SK-N-MC (cell line): Measurements from ENCODE around the gene PLXNA2.

Source experiments
- DNase-seq: peaks from one replicate; pipeline ENCODE4 v3.0.0-alpha.2; 2011; ENCODE audit warnings: low read depth, low spot score
- H3K27ac ChIP-seq: fragments of 200-600 bp; sonication (generic); 2 replicates; pipeline ENCODE4 v1.5.1; 2016; ENCODE audit warnings: mixed run types
- H3K36me3 ChIP-seq: fragments of 200-600 bp; sonication (generic); 2 replicates; pipeline ENCODE4 v1.6.1; 2017; ENCODE audit warnings: antibody characterized with exemption, low read length, mixed read lengths; ENCODE audit not compliant: insufficient read depth
- H3K4me3 ChIP-seq: fragments of 200-600 bp; sonication (generic); 2 replicates; pipeline ENCODE4 v1.5.1; 2016
- H3K9ac ChIP-seq: fragments of 200-600 bp; sonication (generic); 2 replicates; pipeline ENCODE4 v1.8.0; 2017; ENCODE audit warnings: mixed run types, mixed read lengths; ENCODE audit not compliant: insufficient read length
- H3K9me3 ChIP-seq: fragments of 200-600 bp; sonication (generic); 2 replicates; pipeline ENCODE4 v1.6.1; 2017; ENCODE audit warnings: low read depth, mild to moderate bottlenecking, antibody characterized with exemption, low read length, moderate library complexity, mixed read lengths
- EZH2 ChIP-seq: fragments of 200-600 bp; sonication (generic); IDR thresholded peaks from one replicate; pipeline ENCODE4 v1.6.1; 2017; ENCODE audit warnings: antibody characterized with exemption
- FOXP2 ChIP-seq: optimal IDR thresholded peaks from 2 replicates; pipeline ENCODE3; 2011; ENCODE audit warnings: mild to moderate bottlenecking, moderate library complexity; ENCODE audit not compliant: insufficient read depth; ENCODE audit errors: extremely low read length, control extremely low read depth
- POLR2AphosphoS5 ChIP-seq: IDR thresholded peaks from 2 replicates; pipeline ENCODE4 v1.6.1; 2012; ENCODE audit warnings: mild to moderate bottlenecking, low read depth, low read length, borderline replicate concordance

Gene PLXNA2

DNA sequence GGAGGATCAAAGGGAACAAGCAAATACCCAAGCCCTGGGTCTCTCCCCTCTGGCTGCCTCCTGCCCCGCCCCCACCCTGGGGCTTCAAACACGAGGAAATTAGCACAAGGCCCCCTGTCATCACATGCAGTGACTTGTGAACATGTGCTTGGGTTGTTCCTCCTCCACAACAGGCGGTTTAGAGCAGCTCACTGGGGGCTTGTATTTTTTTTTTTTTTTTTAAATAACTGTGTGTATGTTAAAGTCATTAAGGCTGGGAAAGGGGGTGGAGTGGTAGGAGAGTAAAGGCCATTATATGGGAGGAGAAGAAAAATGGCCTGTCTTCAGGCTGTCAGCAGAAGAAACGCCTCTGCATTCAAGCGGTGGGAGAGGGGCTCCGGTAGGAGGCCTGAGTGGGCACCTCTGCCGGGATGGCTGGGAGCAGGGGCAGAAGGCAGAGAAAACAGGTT lies 64.2 kb downstream of the PLXNA2 start:
- TF ChIP-seq EZH2, result no peak
- TF ChIP-seq FOXP2, result no peak
- no peak for TF ChIP-seq POLR2AphosphoS5
- no peak for DNase-seq
- Histone ChIP-seq H3K4me3 (no peak overlapping the region), H3K27ac (no peak overlapping the region), H3K9me3 (no peaks in the 10 kb centered on the region), H3K36me3 (no peaks in the 10 kb centered on the region), H3K9ac (no peak overlapping the region)

DNA sequence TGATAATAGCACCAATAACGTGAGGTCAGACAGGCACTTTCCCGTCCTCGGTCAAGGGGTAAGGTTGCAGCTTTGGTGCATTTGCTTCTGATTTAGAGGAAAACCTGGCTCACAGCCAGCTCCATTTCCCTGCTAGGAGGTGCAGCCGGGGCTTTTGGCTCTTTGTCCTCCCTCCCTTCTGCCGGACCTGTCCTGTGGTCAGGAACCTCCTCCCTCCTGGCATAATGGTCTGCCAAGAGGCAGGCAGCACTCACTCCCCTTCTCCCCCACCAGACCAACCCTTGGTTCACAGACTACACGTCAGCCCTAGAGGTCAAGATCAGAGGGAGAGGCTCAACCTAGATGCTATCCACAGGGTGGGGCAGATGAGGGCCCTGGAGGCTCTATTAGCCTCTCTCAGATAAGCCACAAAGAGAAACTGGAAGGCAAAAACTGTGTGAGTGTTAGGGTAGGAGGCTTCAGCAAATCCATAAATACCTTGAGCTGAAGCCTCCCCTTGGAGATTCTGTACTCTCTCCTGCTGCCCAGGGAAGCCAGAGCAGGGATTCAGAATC lies 64.8 kb downstream of the PLXNA2 start:
- Histone ChIP-seq H3K4me3 (no peak overlapping the region), H3K9me3 (no peaks in the 10 kb centered on the region), H3K9ac (no peak overlapping the region), H3K27ac (no peak overlapping the region), H3K36me3 (no peaks in the 10 kb centered on the region)
- TF ChIP-seq POLR2AphosphoS5 (no peak), EZH2 (no peak), FOXP2 (no peak)
- DNase-seq, result no peak

DNA sequence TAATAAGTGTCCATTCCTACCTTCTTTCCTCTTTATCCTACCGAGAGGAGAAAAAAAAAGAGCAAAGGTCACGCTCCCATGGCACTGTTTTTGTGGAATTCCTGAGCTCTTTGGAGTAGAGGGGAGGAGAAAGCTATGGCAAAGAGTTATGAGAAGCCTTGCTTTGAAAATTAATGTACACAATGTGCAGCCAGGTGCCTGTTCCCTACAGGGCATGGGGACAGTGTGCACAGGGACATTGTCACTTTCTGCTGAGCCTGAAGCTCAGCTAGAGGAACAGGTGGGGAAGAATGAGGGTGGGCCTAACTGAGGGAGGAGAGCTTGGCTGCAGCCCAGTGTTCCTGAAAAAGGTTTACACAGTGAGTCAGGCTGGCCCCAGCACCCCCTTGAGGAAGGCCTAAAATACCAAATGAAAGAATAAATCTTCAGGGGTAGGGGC lies 66.1 kb downstream of the PLXNA2 start:
- no peak overlapping the region for H3K9ac ChIP-seq
- no peak overlapping the region for H3K4me3 ChIP-seq
- H3K36me3 ChIP-seq, result no peaks in the 10 kb centered on the region
- TF ChIP-seq EZH2 (no peak), FOXP2 (no peak), POLR2AphosphoS5 (no peak)
- no peak for DNase-seq
- H3K9me3 ChIP-seq, result no peaks in the 10 kb centered on the region
- no peak overlapping the region for H3K27ac ChIP-seq

DNA sequence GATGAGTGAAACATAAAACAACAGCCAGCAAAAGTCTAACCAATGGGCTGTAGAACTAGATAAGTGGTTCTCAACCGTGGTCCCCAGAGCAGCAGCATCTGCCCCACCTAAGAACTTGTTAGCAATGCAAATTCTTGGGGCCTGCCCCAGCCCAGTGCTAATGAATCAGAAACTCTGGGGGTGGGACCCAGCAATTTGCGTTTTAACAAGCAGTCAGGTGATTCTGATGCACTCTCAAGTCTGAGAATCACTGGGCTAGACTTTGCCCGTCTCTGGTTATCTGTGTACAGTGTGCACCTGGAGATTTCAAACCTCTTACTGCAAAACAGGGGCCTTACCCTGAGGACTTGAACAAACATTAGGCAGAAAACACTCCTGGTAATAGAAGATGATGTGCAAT lies 66.5 kb downstream of the PLXNA2 start:
- Histone ChIP-seq H3K9ac (no peak overlapping the region), H3K27ac (no peak overlapping the region), H3K9me3 (no peaks in the 10 kb centered on the region), H3K4me3 (no peak overlapping the region), H3K36me3 (no peaks in the 10 kb centered on the region)
- DNase-seq, result no peak
- no peak for TF ChIP-seq EZH2
- no peak for TF ChIP-seq FOXP2
- TF ChIP-seq POLR2AphosphoS5, result no peak

DNA sequence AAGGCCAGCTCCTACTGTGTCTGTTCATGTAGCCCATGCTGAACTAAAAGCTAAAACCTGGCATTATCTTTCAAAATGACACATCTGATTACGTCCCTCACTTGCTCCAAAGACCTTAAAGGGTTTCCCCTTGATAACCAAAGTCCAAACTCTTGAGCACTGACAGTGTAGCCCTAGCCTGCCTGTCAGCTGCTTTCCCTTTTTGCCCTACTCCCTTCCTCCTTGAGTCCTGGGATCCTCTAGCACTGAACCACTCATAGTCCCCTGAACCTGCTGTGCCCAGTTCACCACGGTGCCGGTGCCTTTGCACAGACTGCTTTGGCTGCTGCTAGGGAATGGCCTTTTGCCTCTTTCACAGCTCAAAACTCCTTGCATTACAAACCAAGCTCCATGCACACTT lies 67.5 kb downstream of the PLXNA2 start:
- Histone ChIP-seq H3K27ac (no peak overlapping the region), H3K4me3 (no peak overlapping the region), H3K9ac (no peak overlapping the region), H3K36me3 (no peaks in the 10 kb centered on the region), H3K9me3 (no peaks in the 10 kb centered on the region)
- TF ChIP-seq POLR2AphosphoS5 (no peak), EZH2 (no peak), FOXP2 (no peak)
- no peak for DNase-seq

DNA sequence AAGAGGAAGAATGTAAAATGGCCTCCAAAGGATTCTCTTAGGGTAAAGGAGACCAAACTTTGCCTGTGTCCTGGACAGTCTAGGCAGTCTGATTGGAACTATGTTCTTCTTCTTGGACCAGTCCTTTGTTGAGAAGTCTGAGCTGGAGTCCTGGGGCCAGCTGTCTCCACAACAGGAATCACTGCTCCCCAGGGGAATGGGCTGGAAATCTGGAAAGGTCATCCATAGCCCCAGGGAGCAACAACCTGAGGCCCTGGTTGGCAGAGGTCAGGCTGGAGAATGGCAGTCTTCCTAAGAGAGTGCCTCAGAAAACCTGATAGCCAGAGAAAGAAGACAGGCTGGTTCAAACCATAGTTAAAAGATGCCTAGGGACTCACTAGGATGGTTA lies 68.7 kb downstream of the PLXNA2 start:
- DNase-seq, result no peak
- H3K9ac ChIP-seq, result no peak overlapping the region
- H3K27ac ChIP-seq, result no peak overlapping the region
- H3K4me3 ChIP-seq, result no peak overlapping the region
- TF ChIP-seq EZH2 (no peak), POLR2AphosphoS5 (no peak), FOXP2 (no peak)
- no peaks in the 10 kb centered on the region for H3K9me3 ChIP-seq
- no peaks in the 10 kb centered on the region for H3K36me3 ChIP-seq

DNA sequence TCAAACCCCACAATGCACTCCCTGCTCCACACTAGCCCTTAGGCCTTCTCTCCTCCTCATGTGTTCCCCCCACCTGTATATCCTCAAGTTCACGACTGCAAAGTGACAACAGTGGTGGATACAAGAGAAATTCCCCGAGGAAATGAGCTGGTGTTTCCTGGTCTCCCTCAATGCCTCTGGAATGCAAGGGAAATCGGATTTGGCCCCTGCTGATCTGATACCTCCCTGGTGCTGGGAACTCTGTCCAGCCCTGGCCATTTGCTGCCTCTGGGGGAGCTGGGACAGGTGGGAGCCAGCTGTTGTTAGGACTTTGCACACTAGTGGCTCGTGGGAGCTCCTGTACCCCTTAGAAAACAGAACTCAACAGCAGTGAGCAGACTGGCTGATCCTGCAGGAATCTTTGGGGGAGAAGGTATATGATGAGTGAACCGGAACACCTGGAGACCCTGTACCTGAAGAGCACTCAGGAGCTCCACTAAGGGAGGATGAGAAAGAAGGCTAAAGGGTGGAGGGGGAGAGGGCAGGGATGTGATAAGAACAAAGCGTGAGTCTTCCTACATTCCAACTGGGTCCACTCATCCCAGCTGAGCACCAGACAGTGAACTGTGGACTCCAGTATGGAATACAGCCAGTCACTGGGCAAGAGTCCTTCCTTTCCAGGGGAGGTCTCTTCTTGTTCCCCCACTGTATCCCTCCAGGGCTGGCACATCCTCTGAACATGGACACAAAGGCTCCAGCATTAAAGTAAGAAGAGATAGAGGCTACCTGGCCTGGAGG lies 69.3 kb downstream of the PLXNA2 start:
- Histone ChIP-seq H3K4me3 (no peak overlapping the region), H3K9me3 (no peaks in the 10 kb centered on the region), H3K9ac (no peak overlapping the region), H3K27ac (no peak overlapping the region), H3K36me3 (no peaks in the 10 kb centered on the region)
- no peak for TF ChIP-seq EZH2
- no peak for TF ChIP-seq FOXP2
- TF ChIP-seq POLR2AphosphoS5, result no peak
- no peak for DNase-seq

DNA sequence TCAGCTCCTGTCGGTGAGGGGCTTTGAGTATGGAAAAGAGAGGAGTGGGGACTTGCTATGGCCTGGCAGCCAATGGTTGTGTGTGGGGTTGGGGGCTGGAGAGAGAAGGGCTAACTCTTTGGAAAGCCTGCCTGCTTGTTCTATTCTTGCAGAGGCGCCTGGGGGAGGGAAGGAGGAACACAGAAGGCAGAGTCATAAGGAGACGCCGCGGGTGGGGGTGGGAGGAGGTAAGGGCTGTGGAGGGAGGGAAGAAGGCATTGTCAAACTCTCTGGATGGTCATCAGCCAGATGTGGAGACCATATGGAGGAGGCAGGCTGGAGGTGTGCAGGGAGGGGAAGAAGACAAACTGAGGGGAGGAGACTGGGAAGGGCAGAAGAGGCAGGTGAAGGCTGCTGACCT lies 70.0 kb downstream of the PLXNA2 start:
- Histone ChIP-seq H3K4me3 (no peak overlapping the region), H3K9me3 (no peaks in the 10 kb centered on the region), H3K27ac (no peak overlapping the region), H3K36me3 (no peaks in the 10 kb centered on the region), H3K9ac (no peak overlapping the region)
- DNase-seq, result no peak
- TF ChIP-seq EZH2 (no peak), POLR2AphosphoS5 (no peak), FOXP2 (no peak)

DNA sequence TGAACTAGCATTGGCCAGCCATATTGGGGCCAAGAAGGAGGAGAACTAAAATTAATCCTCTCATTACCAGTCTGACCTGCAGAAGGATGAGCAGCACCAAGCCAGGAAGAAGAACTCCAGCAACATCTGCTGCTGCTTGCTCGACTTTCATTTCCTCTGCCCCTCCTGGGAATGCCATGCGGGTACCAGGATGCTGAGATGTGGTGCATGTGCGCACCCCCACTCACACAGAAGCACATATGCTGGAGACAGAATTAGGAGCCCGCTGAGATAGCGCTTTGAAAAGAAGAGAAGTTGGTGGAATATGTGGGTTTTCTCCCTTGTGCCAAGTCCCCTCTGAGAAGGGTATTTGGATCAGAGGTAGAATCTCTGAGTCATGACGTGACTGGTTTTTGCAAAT lies 70.4 kb downstream of the PLXNA2 start:
- H3K36me3 ChIP-seq, result no peaks in the 10 kb centered on the region
- no peak for DNase-seq
- no peak overlapping the region for H3K9ac ChIP-seq
- no peak overlapping the region for H3K4me3 ChIP-seq
- TF ChIP-seq EZH2, result no peak
- no peak for TF ChIP-seq POLR2AphosphoS5
- TF ChIP-seq FOXP2, result no peak
- no peaks in the 10 kb centered on the region for H3K9me3 ChIP-seq
- H3K27ac ChIP-seq, result no peak overlapping the region
